GM18505 (cell line): ENCODE results near the gene TMEM183A.

ENCODE experiments used
- ATAC-seq: cut with Tn5 transposase; IDR thresholded peaks from one replicate; pipeline ENCODE4 v1.9.1; 2021; ENCODE audit not compliant: unreplicated experiment
- POLR2A ChIP-seq: IDR thresholded peaks from 4 replicates; pipeline ENCODE4 v1.6.1; 2011; ENCODE audit warnings: borderline replicate concordance; ENCODE audit not compliant: insufficient read depth, insufficient read length; ENCODE audit errors: extremely low read depth

The TMEM183A gene

GRCh38 chr1:203049576-203050180 is 42.5 kb downstream of the TMEM183A start:
- no peak for TF ChIP-seq POLR2A
- no peak for ATAC-seq

GRCh38 chr1:203050826-203051225 is 43.7 kb downstream of the TMEM183A start:
- ATAC-seq, result no peak
- no peak for TF ChIP-seq POLR2A

GRCh38 chr1:203051841-203052324 is 44.7 kb downstream of the TMEM183A start:
- TF ChIP-seq POLR2A, result no peak
- ATAC-seq, result no peak

- no peak for TF ChIP-seq POLR2A
- ATAC-seq, result no peak
Measured at GRCh38 chr1:203052601-203053000, 45.4 kb downstream of the TMEM183A start.

GRCh38 chr1:203054184-203054583 is 47.0 kb downstream of the TMEM183A start:
- no peak for TF ChIP-seq POLR2A

GRCh38 chr1:203054642-203055041 is 47.5 kb downstream of the TMEM183A start:
- ATAC-seq, result no peak
- no peak for TF ChIP-seq POLR2A

More at GRCh38 chr1:203054184-203054583, 47.0 kb downstream of the TMEM183A start:
- no peak for ATAC-seq

- TF ChIP-seq POLR2A, result no peak
- no peak for ATAC-seq
Measured at GRCh38 chr1:203055161-203055799, 48.1 kb downstream of the TMEM183A start.

GRCh38 chr1:203056012-203056411 is 48.8 kb downstream of the TMEM183A start:
- no peak for TF ChIP-seq POLR2A
- ATAC-seq, result no peak

- no peak for TF ChIP-seq POLR2A
- ATAC-seq, result no peak
Measured at GRCh38 chr1:203056516-203056915, 49.3 kb downstream of the TMEM183A start.

- TF ChIP-seq POLR2A, result no peak
- ATAC-seq, result no peak
Measured at GRCh38 chr1:203057911-203058675, 50.9 kb downstream of the TMEM183A start.

GRCh38 chr1:203058676-203058935 is 51.4 kb downstream of the TMEM183A start:
- no peak for ATAC-seq
- no peak for TF ChIP-seq POLR2A

- ATAC-seq, result no peak
Measured at GRCh38 chr1:203059485-203059884, 52.3 kb downstream of the TMEM183A start.

GRCh38 chr1:203060115-203060514 is 52.9 kb downstream of the TMEM183A start:
- no peak for TF ChIP-seq POLR2A

More at GRCh38 chr1:203059485-203059884, 52.3 kb downstream of the TMEM183A start:
- no peak for TF ChIP-seq POLR2A

GRCh38 chr1:203063287-203063686 is 56.1 kb downstream of the TMEM183A start:
- no peak for TF ChIP-seq POLR2A
- ATAC-seq, result no peak

More at GRCh38 chr1:203060115-203060514, 52.9 kb downstream of the TMEM183A start:
- no peak for ATAC-seq
